ENCODE results near the gene TRIAP1. TPM values are rescaled to one million over a fixed set of nuclear protein-coding genes. Genes with fewer than 3 reads are reported as not detected.
A peak's percentile ranks its signal among the peaks of the same experiment; 100 is the strongest.

TRIAP1 gene
- total RNA-seq, 3 donors from 2014 or later = 10.2 to 21.3 (median 13.0) TPM

GRCh38 chr12:120481022-120481767 is 35.0 kb upstream of the TRIAP1 start:
- Histone ChIP-seq H3K27ac (no peak overlapping the region), H3K4me1 (no peaks in the 10 kb centered on the region), H3K27me3 (no peaks in the 10 kb centered on the region), H3K9me3 (no peaks in the 10 kb centered on the region), H3K36me3 (no peaks in the 10 kb centered on the region), H3K4me3 (no peak overlapping the region)
- TF ChIP-seq POLR2AphosphoS5 (IDR thresholded peaks at IDR 0.05) (no peak), POLR2A (IDR thresholded peaks at IDR 0.05) (no peak)
- TF ChIP-seq, protein P1, sequence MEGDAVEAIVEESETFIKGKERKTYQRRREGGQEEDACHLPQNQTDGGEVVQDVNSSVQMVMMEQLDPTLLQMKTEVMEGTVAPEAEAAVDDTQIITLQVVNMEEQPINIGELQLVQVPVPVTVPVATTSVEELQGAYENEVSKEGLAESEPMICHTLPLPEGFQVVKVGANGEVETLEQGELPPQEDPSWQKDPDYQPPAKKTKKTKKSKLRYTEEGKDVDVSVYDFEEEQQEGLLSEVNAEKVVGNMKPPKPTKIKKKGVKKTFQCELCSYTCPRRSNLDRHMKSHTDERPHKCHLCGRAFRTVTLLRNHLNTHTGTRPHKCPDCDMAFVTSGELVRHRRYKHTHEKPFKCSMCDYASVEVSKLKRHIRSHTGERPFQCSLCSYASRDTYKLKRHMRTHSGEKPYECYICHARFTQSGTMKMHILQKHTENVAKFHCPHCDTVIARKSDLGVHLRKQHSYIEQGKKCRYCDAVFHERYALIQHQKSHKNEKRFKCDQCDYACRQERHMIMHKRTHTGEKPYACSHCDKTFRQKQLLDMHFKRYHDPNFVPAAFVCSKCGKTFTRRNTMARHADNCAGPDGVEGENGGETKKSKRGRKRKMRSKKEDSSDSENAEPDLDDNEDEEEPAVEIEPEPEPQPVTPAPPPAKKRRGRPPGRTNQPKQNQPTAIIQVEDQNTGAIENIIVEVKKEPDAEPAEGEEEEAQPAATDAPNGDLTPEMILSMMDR (IDR thresholded peaks at IDR 0.05) = no peak
- no peak for DNase-seq (ENCODE audit: low spot score in 2 of 2)
- intact Hi-C loops (cut with DNase I; ENCODE audit: low total_unique reads) = no loop called here

GRCh38 chr12:120480211-120480610 is 34.0 kb upstream of the TRIAP1 start:
- H3K27me3 ChIP-seq = no peaks in the 10 kb centered on the region
- no peak for DNase-seq (ENCODE audit: low spot score in 2 of 2)
- intact Hi-C loops (cut with DNase I; ENCODE audit: low total_unique reads) = no loop called here
- H3K36me3 ChIP-seq = no peaks in the 10 kb centered on the region
- no peaks in the 10 kb centered on the region for H3K4me1 ChIP-seq
- no peak overlapping the region for H3K4me3 ChIP-seq
- no peaks in the 10 kb centered on the region for H3K9me3 ChIP-seq
- TF ChIP-seq POLR2AphosphoS5 (IDR thresholded peaks at IDR 0.05) (no peak), POLR2A (IDR thresholded peaks at IDR 0.05) (no peak)
- TF ChIP-seq, protein P1 (IDR thresholded peaks at IDR 0.05) = no peak
- H3K27ac ChIP-seq = no peak overlapping the region

DNA sequence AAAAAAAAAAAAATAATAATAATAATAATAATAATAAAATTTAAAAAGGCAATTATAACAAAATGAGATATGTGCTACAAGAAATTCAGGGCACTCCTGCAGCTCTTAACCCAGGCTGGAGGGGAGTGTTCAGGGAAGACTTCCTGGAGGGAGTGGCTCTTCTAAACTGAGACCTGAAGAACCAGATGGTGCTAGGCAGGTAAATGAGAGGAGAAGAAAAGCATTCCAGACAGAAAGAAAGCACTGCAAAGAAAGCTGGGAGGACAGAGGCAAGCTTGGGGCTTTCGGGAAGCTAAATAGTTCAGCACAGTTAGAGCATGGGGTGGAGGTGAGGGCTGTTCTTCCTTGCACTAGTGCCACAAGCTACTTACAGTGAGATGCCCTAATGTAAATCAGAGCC is 33.3 kb upstream of the TRIAP1 start:
- intact Hi-C loops (cut with DNase I; ENCODE audit: low total_unique reads) = no loop called here

DNA sequence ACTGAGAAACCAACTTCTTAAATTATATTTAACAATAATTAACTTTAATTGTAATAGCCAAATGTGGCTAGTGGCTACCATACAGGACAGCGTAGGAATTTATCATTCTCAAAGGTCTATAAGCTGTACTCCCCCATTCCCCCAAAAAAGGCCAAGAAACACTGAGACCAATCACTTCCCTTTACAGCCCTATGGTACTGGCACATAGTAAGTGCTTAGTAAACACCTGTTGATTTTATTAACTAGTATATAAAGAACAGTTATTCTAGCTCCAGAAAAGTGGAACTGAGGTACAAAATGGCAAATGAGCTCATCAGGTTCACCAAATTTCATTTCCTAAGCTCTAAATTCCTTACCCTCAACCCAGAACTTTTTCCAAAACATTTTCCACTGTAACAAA is 29.5 kb upstream of the TRIAP1 start:
- no peaks in the 10 kb centered on the region for H3K27me3 ChIP-seq
- H3K27ac ChIP-seq = peak overlapping the region in 1 of 2 donors; percentile 83
- DNase-seq (ENCODE audit: low spot score in 2 of 2) = no peak
- H3K4me1 ChIP-seq = no peaks in the 10 kb centered on the region
- no peaks in the 10 kb centered on the region for H3K36me3 ChIP-seq
- intact Hi-C loops (cut with DNase I; ENCODE audit: low total_unique reads) = no loop called here
- H3K4me3 ChIP-seq = no peak overlapping the region
- no peaks in the 10 kb centered on the region for H3K9me3 ChIP-seq
- TF ChIP-seq POLR2AphosphoS5 (IDR thresholded peaks at IDR 0.05) = no peak
- no peak for TF ChIP-seq POLR2A (IDR thresholded peaks at IDR 0.05)
- TF ChIP-seq, protein P1 (IDR thresholded peaks at IDR 0.05) = no peak

More for the DNA sequence above, 33.3 kb upstream of the TRIAP1 start:
- no peaks in the 10 kb centered on the region for H3K36me3 ChIP-seq
- TF ChIP-seq POLR2A (IDR thresholded peaks at IDR 0.05) = no peak
- H3K9me3 ChIP-seq = no peaks in the 10 kb centered on the region
- no peak overlapping the region for H3K4me3 ChIP-seq
- no peak for DNase-seq (ENCODE audit: low spot score in 2 of 2)
- no peak overlapping the region for H3K27ac ChIP-seq
- no peaks in the 10 kb centered on the region for H3K4me1 ChIP-seq
- no peaks in the 10 kb centered on the region for H3K27me3 ChIP-seq

GRCh38 chr12:120474616-120474960 is 28.4 kb upstream of the TRIAP1 start:
- H3K4me3 ChIP-seq = no peak overlapping the region
- no peaks in the 10 kb centered on the region for H3K27me3 ChIP-seq
- peaks cover 0 to 5% of the 10 kb centered on the region in 2 donors for H3K4me1 ChIP-seq
- TF ChIP-seq POLR2A (IDR thresholded peaks at IDR 0.05) (no peak), POLR2AphosphoS5 (IDR thresholded peaks at IDR 0.05) (peak in 1 of 3 donors; percentile 44)
- TF ChIP-seq, protein P1 (IDR thresholded peaks at IDR 0.05) = no peak
- DNase-seq (ENCODE audit: low spot score in 2 of 2) = peak; percentile 60 to 84
- H3K27ac ChIP-seq = peak overlapping the region; percentile 45 to 83
- H3K9me3 ChIP-seq = no peaks in the 10 kb centered on the region
- H3K36me3 ChIP-seq = no peaks in the 10 kb centered on the region
- intact Hi-C loops (cut with DNase I; ENCODE audit: low total_unique reads) = no loop called here
